COLO829 (cell line): ENCODE data around the gene METTL26.
"Not testable (repeated sequence)": the region's sequence is repeated elsewhere in the genome, so short reads cannot be mapped to it uniquely, and the experiment has no call there.

Experiments used
- DNase-seq: peaks from one replicate; pipeline ENCODE4 v3.0.0; 2012; ENCODE audit warnings: low spot score

METTL26 gene

DNA sequence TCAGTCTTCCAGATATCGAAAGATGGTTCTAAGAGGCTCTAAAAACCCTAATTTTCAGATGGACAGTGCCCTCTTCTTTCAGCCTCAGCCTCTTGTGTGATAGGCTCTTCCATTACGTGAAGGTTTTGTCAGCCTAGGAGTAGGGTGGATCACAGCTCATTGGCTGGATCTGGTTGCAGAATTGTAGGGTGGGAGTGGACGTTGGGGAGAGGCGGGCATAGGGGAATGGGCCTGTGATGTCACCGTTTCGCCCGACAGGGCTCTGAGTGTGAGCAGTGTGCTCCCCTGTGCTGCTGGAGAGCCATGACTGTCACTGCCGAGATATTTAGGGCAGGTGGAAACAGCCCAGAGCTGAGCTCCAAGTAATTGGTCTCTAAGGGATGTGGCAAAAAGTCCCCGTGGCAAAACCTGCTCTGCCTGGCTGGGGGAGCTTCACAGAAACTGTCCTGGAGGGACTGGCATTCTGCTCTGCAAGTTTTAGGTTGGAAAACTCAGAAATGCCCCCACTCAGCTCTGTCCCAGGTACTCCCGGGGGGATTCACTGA lies 11.5 kb downstream of the METTL26 start:
- DNase-seq = no peak

- DNase-seq = no peak
These were observed 13.2 kb downstream of the METTL26 start for GRCh38 chr16:622920-623280.

DNA sequence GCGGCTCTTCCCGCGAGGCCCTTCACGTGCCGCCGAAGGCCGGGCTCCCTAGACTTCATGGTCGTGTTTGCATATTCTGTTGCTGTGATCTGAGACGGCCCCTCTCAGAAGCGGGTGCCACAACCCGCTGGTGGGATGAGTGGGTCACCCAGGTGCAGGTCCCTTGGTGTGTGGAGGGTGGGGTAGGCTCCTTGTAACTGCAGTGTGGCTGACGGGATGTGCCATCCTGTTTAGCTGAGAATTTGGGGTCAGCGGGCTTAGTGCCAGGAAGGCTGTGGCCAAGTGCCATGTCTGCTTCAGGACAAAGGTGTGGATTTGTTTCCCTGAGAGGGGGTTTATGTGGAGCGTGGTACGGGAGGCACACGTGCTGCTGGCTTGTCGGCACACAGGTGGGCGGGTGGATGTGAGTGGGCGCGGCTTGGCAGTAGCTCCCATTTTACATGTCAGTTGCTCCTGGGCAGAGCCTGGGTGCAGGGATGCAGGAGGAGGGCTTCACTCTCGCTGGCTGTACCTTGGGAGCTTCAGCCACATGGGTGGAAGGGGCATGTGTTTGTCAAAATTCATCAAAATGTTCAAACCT lies 14.5 kb downstream of the METTL26 start:
- no peak for DNase-seq

DNA sequence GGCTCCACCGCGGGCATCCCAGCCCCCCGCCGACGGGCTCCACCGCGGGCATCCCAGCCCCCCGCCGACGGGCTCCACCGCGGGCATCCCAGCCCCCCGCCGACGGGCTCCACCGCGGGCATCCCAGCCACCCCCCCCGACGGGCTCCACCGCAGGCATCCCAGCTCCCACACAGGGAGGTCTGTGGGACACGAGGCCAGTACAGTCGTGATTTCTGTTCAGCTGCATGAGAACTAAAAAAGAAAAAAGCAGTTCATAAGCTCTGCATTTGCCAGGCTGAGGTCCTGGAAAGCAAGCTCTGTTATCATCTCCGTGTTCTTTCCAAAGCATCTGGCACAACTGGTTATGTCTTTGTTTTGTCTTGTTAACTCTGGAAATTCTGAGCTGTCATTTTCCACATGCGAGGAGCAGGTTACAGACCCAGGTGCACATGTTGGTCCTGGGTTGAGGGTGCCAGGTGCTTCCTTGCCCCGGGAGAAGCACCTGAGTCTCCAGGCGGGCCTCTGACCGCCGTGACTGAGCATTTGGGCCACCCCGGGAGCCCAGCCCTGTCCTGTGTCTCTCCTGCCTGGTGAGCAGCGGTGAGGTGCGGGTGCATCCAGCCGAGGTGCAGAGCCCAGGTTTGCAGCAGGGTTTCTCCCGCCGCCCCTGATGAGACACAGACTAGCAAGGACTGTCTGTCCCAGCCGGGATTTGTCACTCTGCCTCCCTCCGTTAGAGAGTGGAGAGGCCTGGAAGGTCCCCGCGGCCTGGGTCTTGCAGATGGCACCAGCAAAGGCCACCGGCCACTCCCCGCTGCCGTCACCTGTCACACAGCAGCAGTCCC lies 15.2 kb downstream of the METTL26 start:
- DNase-seq = no peak

DNA sequence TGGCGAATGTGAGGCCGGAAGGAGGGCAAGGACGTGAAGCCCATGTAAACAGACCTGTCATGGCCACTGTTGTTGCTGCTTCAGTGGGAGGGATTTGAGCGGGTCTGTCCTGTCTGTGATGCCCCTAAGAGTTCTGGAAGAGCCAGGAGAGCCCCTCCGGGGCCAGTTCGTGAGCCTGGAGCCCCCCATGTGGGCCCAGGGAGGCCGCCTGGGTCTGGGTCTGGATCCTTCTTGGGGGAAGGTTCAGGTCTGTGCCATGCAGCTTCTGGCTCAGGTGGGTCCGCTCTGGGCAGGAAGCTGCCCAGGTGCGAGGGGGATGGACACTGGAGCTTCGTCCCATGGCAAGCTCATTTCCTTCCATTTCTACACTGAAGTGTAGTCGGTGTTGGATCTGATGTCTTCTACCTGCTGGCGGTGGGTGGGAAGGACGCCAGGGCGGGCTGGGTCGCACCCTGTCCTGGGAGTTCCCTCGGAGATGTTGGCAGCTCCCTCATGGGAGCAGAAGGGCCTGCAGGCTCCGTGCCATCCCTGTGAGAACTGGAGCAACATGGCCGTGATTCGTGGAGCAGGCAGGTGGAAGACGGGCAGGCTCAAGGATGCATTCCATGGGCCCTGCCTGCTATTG lies 16.5 kb downstream of the METTL26 start:
- no peak for DNase-seq

DNA sequence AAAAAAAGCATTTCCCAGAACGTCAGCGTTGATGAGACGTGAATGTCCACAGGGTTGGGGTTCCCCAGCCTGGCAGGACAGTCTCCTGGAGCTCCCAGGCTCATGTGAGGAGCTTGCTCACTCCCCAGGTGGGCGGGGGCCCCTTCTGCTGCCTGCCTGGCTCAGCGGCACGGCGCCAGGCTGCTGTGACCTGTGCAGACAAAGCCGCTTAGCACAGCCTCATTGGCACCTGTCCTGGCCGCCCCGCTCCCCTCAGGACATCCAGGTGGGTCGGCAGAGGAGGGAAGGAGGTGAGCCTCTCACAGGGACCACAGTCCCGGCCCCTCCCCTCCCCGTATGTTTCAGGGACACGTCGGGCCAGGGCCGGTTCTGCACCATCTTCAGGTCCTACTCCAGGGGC lies 18.2 kb downstream of the METTL26 start:
- no peak for DNase-seq

GRCh38 chr16:616733-617586 lies 19.1 kb downstream of the METTL26 start:
- DNase-seq = no peak

DNA sequence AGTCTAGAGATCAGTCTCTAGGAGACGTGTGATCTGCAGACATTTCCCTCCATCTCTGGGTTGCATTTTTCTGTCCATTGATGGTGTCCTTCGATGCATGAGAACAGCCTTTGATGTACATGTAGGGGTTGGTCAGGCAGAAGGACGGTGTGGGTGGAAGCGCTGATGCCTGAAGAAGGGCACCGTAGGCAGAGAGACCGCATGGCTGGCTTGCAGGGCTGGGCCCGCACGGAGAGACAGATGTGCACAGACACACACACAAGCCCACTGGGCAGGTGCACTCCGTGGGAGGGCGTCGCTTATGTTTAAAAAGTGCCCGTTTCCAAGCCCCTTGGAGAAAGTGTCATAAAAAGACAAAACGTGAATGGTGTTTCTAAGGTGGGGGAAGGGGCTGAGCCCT lies 21.0 kb downstream of the METTL26 start:
- DNase-seq = no peak

DNA sequence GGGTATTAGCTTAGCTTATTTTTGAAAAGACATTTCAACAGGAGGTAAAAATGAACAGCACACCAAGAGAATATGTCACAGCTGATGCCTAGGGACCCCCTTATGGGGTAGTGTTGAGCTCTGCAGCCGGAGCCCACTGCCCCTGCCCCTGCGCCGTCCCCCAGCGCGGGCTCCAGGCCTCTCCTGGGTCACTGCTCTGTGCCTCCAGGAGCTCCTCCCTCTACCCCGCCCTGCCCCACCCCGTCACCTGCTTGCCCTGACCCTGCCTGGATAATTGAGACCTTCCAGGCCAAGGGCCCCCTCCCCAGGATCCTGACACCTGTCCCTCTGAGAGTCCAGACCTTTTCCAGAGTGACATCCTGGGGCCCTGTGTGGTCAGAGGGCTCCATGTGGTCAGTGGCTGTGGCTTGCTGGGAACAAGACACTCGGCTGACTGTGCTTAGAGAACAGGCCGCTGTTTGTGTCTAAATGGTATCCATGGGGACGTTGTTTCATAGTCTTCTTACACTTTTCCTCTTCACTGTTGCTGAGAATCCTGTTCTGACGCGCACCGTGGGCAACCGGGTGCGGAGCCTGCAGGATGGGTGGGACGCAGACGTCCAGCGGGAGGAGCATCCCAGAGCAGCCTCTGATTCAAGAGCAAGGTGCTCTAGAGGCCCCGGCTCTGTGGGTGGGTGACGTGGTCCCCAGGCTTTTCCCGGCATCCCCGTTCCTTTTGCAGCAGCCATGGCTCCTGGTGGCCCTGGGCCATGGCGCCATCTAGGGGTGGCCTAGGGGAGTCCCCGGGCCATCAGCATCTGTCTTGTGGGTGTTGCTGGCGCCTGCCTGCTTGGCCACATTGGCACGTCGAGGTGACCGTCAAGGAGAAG lies 25.4 kb downstream of the METTL26 start:
- DNase-seq = no peak

DNA sequence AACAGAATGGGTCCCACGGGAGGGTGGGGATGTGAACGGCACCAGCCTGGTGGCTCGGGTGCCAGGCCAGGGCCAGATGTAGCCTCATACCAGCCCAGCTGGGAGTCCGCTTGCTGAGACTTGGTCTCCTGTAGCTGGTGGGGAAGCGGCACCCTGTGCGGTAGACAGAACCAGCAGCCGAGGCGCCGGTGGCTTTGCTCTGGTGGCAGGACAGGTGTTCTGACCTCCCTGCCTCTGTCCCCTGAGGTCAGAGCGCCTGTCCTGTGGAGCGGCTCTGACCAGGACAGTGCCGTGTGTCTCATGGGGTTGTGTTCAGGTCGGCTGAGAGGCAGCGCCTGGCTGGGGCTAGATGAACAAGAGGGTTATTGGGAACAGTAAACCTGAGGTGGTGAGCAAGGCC lies 26.1 kb downstream of the METTL26 start:
- DNase-seq = no peak

- DNase-seq = no peak
These were observed 26.8 kb downstream of the METTL26 start for GRCh38 chr16:609316-609715.

DNA sequence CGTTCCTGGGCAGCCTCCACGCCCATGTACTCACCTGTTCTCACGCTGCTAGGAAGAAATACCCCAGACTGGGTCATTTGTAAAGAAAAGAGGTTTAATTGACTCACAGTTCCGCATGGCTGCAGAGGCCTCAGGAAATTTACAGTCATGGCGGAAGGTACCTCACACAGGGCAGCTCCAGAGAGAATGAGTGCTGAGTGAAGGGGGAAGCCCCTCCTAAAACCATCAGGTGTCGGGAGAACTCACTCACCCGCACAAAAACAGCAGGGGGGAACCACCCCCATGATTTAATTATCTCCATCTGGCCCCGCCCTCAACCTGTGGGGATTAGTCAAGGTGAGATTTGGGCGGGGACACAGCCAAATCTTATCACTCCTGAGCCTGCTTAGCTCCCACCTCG lies 28.1 kb downstream of the METTL26 start:
- DNase-seq = no peak

GRCh38 chr16:606656-607307 lies 29.3 kb downstream of the METTL26 start:
- DNase-seq = no peak

GRCh38 chr16:603933-604332 lies 32.2 kb downstream of the METTL26 start:
- DNase-seq = no peak

- DNase-seq = no peak
These were observed 35.3 kb downstream of the METTL26 start for GRCh38 chr16:600781-601180.

DNA sequence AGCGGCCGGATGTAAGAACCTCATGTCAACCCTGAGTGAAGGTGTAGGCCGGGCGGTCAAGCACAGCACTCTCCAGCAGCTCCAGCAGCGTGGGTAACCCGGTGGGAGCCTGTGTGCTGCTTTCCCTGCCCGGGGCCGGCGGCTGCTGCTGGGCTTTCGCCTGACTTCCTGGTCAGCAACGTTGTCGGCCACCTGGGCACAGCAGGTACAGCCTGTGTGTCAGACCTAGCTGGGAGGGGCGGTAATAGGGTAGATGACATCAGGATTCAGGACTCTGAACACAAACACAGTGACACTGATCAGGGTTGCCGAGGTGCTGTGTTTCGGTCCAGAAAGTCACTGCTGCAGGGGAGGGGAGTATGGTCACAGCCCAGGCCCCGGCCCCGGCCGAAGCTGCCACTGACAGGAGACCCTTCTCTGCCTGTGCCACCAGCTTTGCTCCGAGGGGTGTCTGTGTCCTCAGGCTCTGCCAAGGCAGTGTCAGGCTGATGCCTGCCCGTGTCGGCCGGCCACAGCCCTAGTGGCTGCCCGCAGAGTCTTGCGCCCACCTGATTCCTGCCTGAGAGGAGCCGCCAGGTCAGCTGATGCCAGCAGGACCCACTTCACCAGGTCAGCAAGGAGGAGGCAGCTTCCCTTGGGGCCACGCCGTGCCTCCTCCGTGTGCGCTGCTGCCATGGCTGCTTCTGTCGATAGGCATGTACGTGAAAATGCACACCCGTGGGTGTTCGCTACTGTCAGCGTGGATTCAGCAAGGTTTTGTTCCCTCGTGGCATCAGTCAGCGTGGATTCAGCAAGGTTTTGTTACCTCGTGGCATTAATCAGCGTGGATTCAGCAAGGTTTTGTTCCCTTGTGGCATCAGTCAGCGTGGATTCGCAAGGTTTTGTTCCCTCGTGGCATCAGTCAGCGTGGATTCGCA lies 37.0 kb downstream of the METTL26 start:
- DNase-seq = no peak

DNA sequence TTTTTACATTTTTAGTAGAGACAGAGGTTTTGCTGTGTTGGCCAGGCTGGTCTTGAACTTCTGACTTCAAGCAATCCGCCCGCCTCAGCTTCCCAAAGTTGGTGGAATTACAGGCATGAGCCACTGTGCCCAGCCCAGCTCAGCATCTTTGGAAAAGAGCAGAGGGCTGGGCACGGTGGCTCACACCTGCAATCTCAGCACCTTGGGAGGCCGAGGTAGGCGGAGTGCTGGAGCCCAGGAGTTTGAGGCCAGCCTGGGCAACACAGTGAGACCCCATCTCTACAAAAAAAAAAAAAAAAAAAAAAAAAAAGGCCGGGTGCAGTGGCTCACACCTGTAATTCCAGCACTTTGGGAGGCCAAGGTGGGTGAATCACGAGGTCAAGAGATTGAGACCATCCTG lies 38.5 kb downstream of the METTL26 start:
- not testable (repeated sequence) for DNase-seq

- no peak for DNase-seq
These were observed 39.4 kb downstream of the METTL26 start for GRCh38 chr16:596736-597060.

- no peak for DNase-seq
These were observed 40.0 kb downstream of the METTL26 start for GRCh38 chr16:595942-596735.
